HepG2 (cell line): ENCODE data around the gene C14orf119. TPM values are rescaled to one million over a fixed set of nuclear protein-coding genes. Genes with fewer than 3 reads are reported as not detected.

ENCODE experiments used
- CBX2 ChIP-seq, 2 experiments: fragments of 200-600 bp in 1 of 2; sonication (generic); formaldehyde crosslinking in 1 of 2; IDR thresholded peaks; 2 replicates each; pipeline versions ENCODE4 v1.7.0 to v1.8.1; 2018 to 2022; ENCODE audit warnings: low read depth in 2 of 2, low read length in 1 of 2, mild to moderate bottlenecking in 1 of 2, missing genetic modification reagents in 1 of 2
- CHCHD3 ChIP-seq: sonication (generic); formaldehyde crosslinking; IDR thresholded peaks from 2 replicates; pipeline ENCODE4 v1.8.0; 2022; ENCODE audit warnings: mild to moderate bottlenecking, missing genetic modification reagents, moderate library complexity
- CREB1 ChIP-seq, 2 experiments: fragments of 450-650 bp in 1 of 2; IDR thresholded peaks; 2 replicates each; pipeline ENCODE4 v1.6.1; 2016 to 2017; ENCODE audit warnings: control low read depth in 1 of 2, mild to moderate bottlenecking in 1 of 2, missing compliant biosample characterization in 1 of 2, missing genetic modification characterization in 1 of 2
- DBP ChIP-seq: sonication (generic); formaldehyde crosslinking; IDR thresholded peaks from 2 replicates; pipeline ENCODE4 v1.4.0; 2020; ENCODE audit warnings: missing genetic modification reagents; ENCODE audit errors: not compliant biosample characterization
- DDIT3 ChIP-seq: sonication (generic); formaldehyde crosslinking; IDR thresholded peaks from 2 replicates; pipeline ENCODE4 v1.4.0; 2020; ENCODE audit warnings: mild to moderate bottlenecking, missing genetic modification reagents
- ELK4 ChIP-seq: sonication (generic); formaldehyde crosslinking; IDR thresholded peaks from 2 replicates; pipeline ENCODE4 v1.9.0; 2021; ENCODE audit warnings: missing genetic modification reagents, borderline replicate concordance
- ESRRA ChIP-seq: sonication (generic); formaldehyde crosslinking; IDR thresholded peaks from 2 replicates; pipeline ENCODE4 v1.5.1; 2020; ENCODE audit warnings: mild to moderate bottlenecking, low read depth, missing genetic modification reagents
- EZH2 ChIP-seq: conservative IDR thresholded peaks from 2 replicates; pipeline ENCODE4 v1.6.1; 2012; ENCODE audit warnings: mild to moderate bottlenecking, low read depth, low read length, moderate library complexity
- FOXC1 ChIP-seq: sonication (generic); formaldehyde crosslinking; IDR thresholded peaks from 2 replicates; pipeline ENCODE4 v1.8.0; 2022; ENCODE audit warnings: mild to moderate bottlenecking, missing genetic modification reagents, borderline replicate concordance
- FOXJ3 ChIP-seq: sonication (generic); formaldehyde crosslinking; IDR thresholded peaks from 2 replicates; pipeline ENCODE4 v1.4.0; 2020; ENCODE audit warnings: missing genetic modification reagents, mild to moderate bottlenecking, borderline replicate concordance
- IRF9 ChIP-seq: sonication (generic); formaldehyde crosslinking; IDR thresholded peaks from 2 replicates; pipeline ENCODE4 v1.8.0; 2022; ENCODE audit warnings: missing genetic modification reagents, mild to moderate bottlenecking, borderline replicate concordance
- MED8 ChIP-seq: sonication (generic); formaldehyde crosslinking; IDR thresholded peaks from 2 replicates; pipeline ENCODE4 v1.8.1; 2023; ENCODE audit warnings: mild to moderate bottlenecking, missing genetic modification reagents; ENCODE audit not compliant: insufficient replicate concordance
- NCOA2 ChIP-seq: sonication (generic); formaldehyde crosslinking; IDR thresholded peaks from 2 replicates; pipeline ENCODE4 v1.8.0; 2022; ENCODE audit warnings: inconsistent platforms
- NR2F6 ChIP-seq, 2 experiments: IDR thresholded peaks; 2 replicates each; pipeline ENCODE4 v1.6.1; 2016; ENCODE audit warnings: antibody characterized with exemption in 1 of 2, mild to moderate bottlenecking in 1 of 2
- POLR2AphosphoS2 ChIP-seq: IDR thresholded peaks from 2 replicates; pipeline ENCODE4 v1.6.1; 2011; ENCODE audit warnings: low read depth, low read length, improper control_type of control experiment
- SIN3A ChIP-seq: IDR thresholded peaks from 2 replicates; pipeline ENCODE4 v1.6.1; 2011; ENCODE audit warnings: low read depth, mild to moderate bottlenecking, control low read depth, low read length, borderline replicate concordance
- SRSF1 ChIP-seq: fragments of 200-400 bp; formaldehyde crosslinking; optimal IDR thresholded peaks from 2 replicates; pipeline ENCODE3; 2017; ENCODE audit warnings: mild to moderate bottlenecking, low read depth, low read length, moderate library complexity
- ZBTB7A ChIP-seq: sonication (generic); formaldehyde crosslinking; IDR thresholded peaks from 2 replicates; pipeline ENCODE4 v1.8.0; 2022; ENCODE audit warnings: mild to moderate bottlenecking, missing genetic modification reagents
- ZC3H4 ChIP-seq: sonication (generic); formaldehyde crosslinking; IDR thresholded peaks from 2 replicates; pipeline ENCODE4 v1.4.0; 2020; ENCODE audit warnings: missing genetic modification reagents, borderline replicate concordance
- ZNF225 ChIP-seq: sonication (generic); formaldehyde crosslinking; IDR thresholded peaks from 2 replicates; pipeline ENCODE4 v1.4.0; 2020; ENCODE audit warnings: mild to moderate bottlenecking, missing genetic modification reagents
- ZNF235 ChIP-seq: sonication (generic); formaldehyde crosslinking; IDR thresholded peaks from 2 replicates; pipeline ENCODE4 v1.8.1; 2023; ENCODE audit warnings: mild to moderate bottlenecking, missing genetic modification reagents, borderline replicate concordance
- ZNF274 ChIP-seq: sonication (generic); formaldehyde crosslinking; IDR thresholded peaks from 2 replicates; pipeline ENCODE4 v1.5.1; 2020; ENCODE audit warnings: mild to moderate bottlenecking, missing genetic modification reagents
- ZNF496 ChIP-seq: sonication (generic); formaldehyde crosslinking; IDR thresholded peaks from 2 replicates; pipeline ENCODE4 v1.8.1; 2023; ENCODE audit warnings: mild to moderate bottlenecking, moderate library complexity, missing genetic modification reagents; ENCODE audit not compliant: insufficient replicate concordance
- ZNF563 ChIP-seq: sonication (generic); formaldehyde crosslinking; IDR thresholded peaks from 2 replicates; pipeline ENCODE4 v1.8.0; 2022; ENCODE audit warnings: mild to moderate bottlenecking, moderate library complexity, missing genetic modification reagents
- ZNF883 ChIP-seq: sonication (generic); formaldehyde crosslinking; IDR thresholded peaks from 2 replicates; pipeline ENCODE4 v1.5.1; 2020; ENCODE audit warnings: mild to moderate bottlenecking, missing genetic modification reagents; ENCODE audit errors: not compliant biosample characterization
- polyA plus RNA-seq, 8 experiments: library from polyadenylated mRNA; depleted of rRNA in 3 of 8; stranded (reverse) in 7 of 8; unstranded in 1 of 8; fragments of >200 nt; fragmentation: Illumina TruSeq in 4 of 8; extraction: Trizol in 4 of 8; gene quantifications; 2 replicates each; pipeline versions ENCODE4 v1.2.1 to v1.2.3, GENCODE V29; 2011 to 2016; ENCODE audit warnings: low read depth in 4 of 8, missing spikeins in 1 of 8, mixed read lengths in 1 of 8; ENCODE audit not compliant: insufficient read depth in 1 of 8
- total RNA-seq, 5 experiments: library from RNA; depleted of rRNA; stranded (reverse); fragments of >200 nt; fragmentation: Illumina TruSeq; extraction: Trizol; gene quantifications; 2 replicates each; pipeline ENCODE4 v1.2.3, GENCODE V29; 2016; ENCODE audit warnings: low read depth in 1 of 5

C14orf119 gene
- total and polyA plus RNA-seq, 2 of the 13 experiments (the other 11 are each of a cell fraction or from before 2014, with no cell fraction given), result 117 to 206 TPM

- no peak for TF ChIP-seq DDIT3 (CRISPR knock-in tag)
- TF ChIP-seq CREB1 (IDR thresholded peaks at IDR 0.05), result no peak
- no peak for TF ChIP-seq CREB1 (CRISPR knock-in tag; IDR thresholded peaks at IDR 0.05)
- TF ChIP-seq ZNF225 (CRISPR knock-in tag), result peak; percentile 67; the same call in 1 of the 2 replicates
- TF ChIP-seq SIN3A, result no peak
- no peak; the same call in 1 of the 2 replicates for TF ChIP-seq NCOA2 (CRISPR knock-in tag)
- peak; percentile 62 for TF ChIP-seq ZBTB7A (CRISPR knock-in tag)
- TF ChIP-seq CBX2 (IDR thresholded peaks at IDR 0.05; ENCODE audit: low read depth, low read length), result no peak
- no peak for TF ChIP-seq CBX2 (CRISPR knock-in tag; IDR thresholded peaks at IDR 0.05; ENCODE audit: low read depth)
- no peak for TF ChIP-seq ESRRA (CRISPR knock-in tag)
- no peak for TF ChIP-seq EZH2
- no peak for TF ChIP-seq MED8
- no peak for TF ChIP-seq IRF9
- no peak; the same call in 1 of the 2 replicates for TF ChIP-seq NR2F6 (IDR thresholded peaks at IDR 0.05)
- peak; percentile 26; the same call in 1 of the 2 replicates for TF ChIP-seq NR2F6 (CRISPR knock-in tag; IDR thresholded peaks at IDR 0.05)
- no peak for TF ChIP-seq ZNF235 (CRISPR knock-in tag)
- no peak for TF ChIP-seq DBP
- no peak for TF ChIP-seq FOXJ3 (CRISPR knock-in tag)
- no peak for TF ChIP-seq ZNF883 (CRISPR knock-in tag)
- no peak for TF ChIP-seq ZNF496 (CRISPR knock-in tag)
- no peak for TF ChIP-seq ELK4 (CRISPR knock-in tag)
- TF ChIP-seq ZC3H4 (CRISPR knock-in tag), result no peak
- TF ChIP-seq ZNF563 (CRISPR knock-in tag), result no peak
- no peak for TF ChIP-seq POLR2AphosphoS2
- no peak for TF ChIP-seq CHCHD3 (CRISPR knock-in tag)
- TF ChIP-seq ZNF274 (CRISPR knock-in tag), result peak; percentile 63
- TF ChIP-seq SRSF1, result no peak
- TF ChIP-seq FOXC1 (CRISPR knock-in tag), result no peak; the same call in 1 of the 2 replicates
These were observed 39.0 kb upstream of the C14orf119 start (continued) for GRCh38 chr14:23056145-23056955.
